NOMO-1 (cell line): ENCODE data around the gene GLT1D1.
A peak's percentile ranks its signal among the peaks of the same experiment; 100 is the strongest.

Experiments
- DNase-seq, 2 experiments: peaks; one replicate each; lab custom pipeline; 2025; ENCODE audit not compliant: unreplicated experiment in 2 of 2; lab: John Stamatoyannopoulos, UW

GLT1D1 gene

GRCh38 chr12:128959901-128960300 is 106.6 kb downstream of the GLT1D1 start:
- DNase-seq = no peak

DNA sequence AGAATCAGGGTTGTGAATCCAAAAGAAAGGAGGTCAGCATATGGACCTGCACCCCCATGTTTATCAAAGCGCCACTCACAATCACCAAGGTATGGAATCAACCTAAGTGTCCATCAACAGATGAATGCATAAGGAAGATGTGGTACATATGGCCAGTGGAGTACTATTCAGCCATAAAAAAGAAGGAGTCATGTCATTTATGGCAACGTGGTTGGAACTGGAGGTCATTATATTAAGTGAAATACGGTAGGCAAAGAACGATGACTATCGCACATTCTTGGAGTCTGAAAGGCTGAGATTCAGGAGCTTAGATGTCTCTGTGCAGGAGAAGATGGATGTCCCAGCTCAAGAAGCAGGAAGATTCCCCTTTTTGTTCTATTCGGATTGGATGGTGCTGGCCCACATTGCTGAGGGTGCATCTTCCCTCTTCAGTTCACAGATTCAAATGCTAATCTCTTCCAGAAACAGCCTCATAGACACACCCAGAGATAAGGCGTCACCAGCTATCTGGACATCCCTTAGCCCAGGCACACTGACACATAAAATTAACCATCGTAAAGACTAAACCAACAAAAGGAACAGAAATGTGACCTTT is 108.1 kb downstream of the GLT1D1 start:
- no peak for DNase-seq

GRCh38 chr12:128961957-128962356 is 108.7 kb downstream of the GLT1D1 start:
- no peak for DNase-seq

DNA sequence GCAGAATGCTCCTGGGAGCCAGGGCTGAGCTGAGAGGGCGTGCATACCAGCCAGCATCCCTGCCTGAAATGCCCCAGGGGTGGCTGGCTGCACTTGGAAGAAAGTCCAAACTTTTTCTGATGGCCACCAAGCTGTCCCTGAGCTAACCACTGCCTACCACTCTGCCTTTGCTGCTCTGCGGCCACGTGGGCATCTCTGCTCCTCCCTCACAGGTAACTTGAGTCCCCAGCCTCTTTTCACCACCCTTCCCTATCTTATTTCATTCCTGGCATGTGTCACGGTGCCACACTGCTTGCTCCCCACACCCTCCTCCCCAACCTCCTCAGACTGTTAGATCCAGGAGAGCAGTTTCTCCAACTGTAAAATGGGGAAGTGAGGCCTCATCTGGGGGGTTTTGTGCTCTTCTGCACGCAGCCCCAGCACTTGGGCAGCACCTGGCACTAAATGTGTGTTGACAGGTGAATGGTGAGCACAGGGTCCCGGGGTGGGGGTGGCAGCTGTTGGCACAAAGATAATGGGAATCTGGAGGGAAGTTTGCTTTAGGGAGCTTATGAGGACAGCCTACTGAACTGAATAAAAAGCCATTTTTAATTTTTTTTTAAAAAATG is 113.0 kb downstream of the GLT1D1 start:
- peak; percentile 42 to 60 for DNase-seq

GRCh38 chr12:128968668-128969067 is 115.4 kb downstream of the GLT1D1 start:
- DNase-seq = no peak

GRCh38 chr12:128969480-128970055 is 116.3 kb downstream of the GLT1D1 start:
- no peak for DNase-seq

GRCh38 chr12:128970110-128970509 is 116.8 kb downstream of the GLT1D1 start:
- no peak for DNase-seq

GRCh38 chr12:128970941-128971340 is 117.7 kb downstream of the GLT1D1 start:
- no peak for DNase-seq

- DNase-seq = no peak
Observed at GRCh38 chr12:128971802-128972201, 118.5 kb downstream of the GLT1D1 start.

DNA sequence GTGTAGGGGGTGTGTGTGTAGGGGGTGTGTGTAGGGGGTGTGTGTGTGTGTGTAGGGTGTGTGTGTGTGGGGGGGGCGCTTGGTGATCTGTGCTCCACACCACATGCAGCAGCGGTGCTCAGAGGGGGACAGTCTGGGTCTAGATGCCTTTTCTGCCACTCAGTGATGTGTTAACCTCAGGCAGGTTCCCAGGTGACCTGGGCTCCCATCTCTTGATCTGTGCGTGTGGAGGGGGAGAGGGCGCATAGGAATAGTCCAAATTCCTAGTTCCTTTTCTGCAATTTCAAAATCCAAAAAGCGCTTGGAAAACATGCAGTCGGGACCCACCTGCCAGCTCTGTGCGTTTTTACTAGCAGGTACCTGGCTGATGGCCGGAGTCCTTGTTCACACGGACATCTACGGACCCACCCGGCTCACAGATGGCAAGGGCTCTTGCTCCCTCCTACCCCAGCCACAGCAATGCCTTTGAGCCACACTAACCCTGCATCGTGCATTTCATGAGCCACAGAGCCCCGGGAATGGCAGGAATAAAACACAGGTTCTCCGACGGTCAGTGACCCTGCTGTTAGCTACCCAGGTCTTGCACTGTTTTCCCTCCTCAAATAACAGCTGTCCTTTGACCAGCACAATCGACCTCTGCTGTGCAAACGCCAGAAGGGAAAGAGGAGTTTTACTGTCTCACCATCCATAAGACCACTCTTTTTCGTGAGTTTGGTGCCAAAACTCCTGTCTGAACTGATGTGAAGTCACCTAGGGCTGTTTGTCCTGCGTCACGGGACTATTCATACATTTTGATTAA is 120.8 kb downstream of the GLT1D1 start:
- no peak for DNase-seq

DNA sequence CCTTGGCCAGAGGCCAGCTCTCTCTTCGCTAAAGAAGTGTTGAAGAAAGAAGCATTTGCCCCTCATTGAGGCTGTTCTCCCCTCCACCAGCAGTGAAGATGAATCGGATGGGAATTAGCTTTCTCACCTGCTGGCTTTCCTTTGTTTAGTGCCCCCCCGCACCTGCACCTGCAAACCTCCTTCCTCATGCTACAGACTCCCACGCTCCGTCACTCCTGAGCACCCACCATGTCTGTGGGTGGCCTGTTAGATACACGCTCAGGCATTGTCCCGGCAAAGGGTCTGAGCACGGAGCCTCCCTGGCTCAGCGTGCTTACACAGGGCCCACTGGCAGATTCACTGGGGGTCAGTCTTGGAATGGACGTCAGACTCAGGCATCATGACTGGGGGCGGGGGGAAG is 121.6 kb downstream of the GLT1D1 start:
- DNase-seq = no peak

GRCh38 chr12:128976120-128976738 is 123.0 kb downstream of the GLT1D1 start:
- DNase-seq = no peak

DNA sequence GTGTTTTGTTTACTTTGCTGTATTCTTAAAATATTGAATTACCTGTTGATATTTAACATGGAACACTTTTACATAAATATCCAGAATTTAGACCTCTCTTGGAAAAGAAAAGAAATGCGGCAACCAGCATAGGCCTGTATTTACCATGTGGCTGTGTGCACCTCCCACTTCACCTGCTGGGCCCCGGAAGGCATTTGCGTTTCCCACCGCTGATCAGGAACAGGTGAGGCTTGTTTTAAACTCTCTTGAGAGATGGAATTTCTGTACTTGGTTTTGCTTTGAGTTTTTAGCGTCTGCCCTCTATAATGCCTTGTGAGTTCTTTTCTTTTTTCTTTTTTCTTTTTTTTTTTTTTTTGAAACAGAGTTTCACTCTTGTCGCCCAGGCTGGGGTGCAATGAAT is 124.2 kb downstream of the GLT1D1 start:
- DNase-seq = no peak

DNA sequence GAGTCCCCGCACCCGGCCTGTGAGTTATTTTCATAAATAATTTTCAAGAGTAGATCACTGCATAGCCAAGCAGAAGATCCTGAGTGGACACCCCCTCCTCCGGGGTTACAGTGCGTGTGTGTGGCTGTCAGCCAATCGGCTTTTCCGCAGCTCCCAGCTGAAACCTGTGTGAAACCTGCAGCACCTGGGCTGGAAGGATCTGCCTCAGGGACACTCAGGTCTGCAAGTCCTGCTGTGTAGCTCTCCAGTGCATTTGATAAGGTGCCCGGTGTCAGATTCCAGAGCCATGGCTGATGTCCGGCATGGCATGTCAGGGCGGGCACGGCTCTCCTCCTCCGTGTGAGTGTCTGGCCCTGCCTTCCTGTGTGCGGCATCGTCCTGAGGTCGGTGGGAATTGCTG is 124.8 kb downstream of the GLT1D1 start:
- DNase-seq = no peak

DNA sequence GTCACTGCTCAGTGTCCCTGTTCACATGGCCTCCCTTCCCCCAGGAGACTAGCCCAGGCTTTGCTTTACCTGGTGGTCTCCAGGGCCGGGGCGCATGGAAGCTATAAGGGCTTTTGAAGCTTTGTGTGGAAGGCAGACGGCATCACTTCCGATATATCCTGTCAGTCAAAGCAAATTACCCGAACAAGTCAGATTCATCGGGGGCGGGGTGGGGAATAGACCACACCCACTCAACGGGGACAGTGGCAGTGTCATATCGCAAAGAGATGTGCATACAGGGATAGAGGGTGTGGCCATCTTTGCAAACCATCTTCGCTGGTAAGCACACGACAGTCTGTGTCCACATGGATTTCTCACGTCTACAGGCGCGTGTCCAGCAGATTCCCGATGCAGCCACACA is 127.3 kb downstream of the GLT1D1 start:
- no peak for DNase-seq

GRCh38 chr12:128981971-128982533 is 128.8 kb downstream of the GLT1D1 start:
- DNase-seq = no peak

GRCh38 chr12:128982933-128983332 is 129.7 kb downstream of the GLT1D1 start:
- DNase-seq = no peak

DNA sequence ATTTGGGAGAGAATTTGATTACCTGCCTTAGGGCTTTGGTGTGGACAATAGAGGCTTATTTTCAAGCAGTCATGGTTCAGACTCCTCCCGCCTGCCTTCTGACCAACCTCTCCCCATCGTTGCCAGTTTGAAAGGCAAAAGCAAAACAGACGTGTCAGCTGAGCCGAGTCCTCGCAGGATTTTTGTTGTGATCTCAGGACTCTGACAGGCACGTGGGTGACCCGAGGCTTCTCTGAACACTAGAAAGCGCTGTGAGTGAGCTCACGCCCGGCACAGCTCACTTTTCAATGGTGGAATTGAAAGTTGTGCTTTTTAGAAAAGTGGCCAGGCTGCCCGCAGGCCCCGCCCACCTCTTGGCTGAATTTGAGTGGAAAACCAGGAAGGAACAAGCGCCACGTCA is 130.1 kb downstream of the GLT1D1 start:
- no peak for DNase-seq

DNA sequence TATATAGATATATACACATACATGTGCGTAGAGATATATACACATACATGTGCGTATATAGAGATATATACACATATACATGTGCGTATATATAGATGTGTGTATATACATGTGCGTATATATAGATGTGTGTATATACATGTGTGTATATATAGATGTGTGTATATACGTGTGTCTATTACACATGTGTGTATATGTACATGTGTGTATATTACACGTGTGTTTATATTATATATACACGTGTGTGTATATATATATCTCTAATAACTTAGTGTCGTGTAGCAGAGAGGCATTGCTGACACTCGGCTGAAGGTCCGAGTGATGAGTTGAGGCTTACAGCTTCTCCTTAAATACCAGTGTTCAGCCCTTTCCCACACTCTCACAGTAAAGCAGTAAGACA is 133.7 kb downstream of the GLT1D1 start:
- no peak for DNase-seq

- DNase-seq = no peak
Observed at GRCh38 chr12:128989287-128989686, 136.0 kb downstream of the GLT1D1 start.

GRCh38 chr12:128991716-128992115 is 138.4 kb downstream of the GLT1D1 start:
- no peak for DNase-seq
